WTC11 (cell line): ENCODE data around the gene ZNF283.

Experiments
- SOX15 ChIP-seq: fragments of 250-450 bp; sonication (Bioruptor Pico); IDR thresholded peaks from 2 replicates; pipeline ENCODE4 v1.9.0; 2021; ENCODE audit warnings: mild to moderate bottlenecking
- SP1 ChIP-seq: sonication (generic); formaldehyde crosslinking; conservative IDR thresholded peaks from 2 replicates; pipeline ENCODE4 v1.8.1; 2022; ENCODE audit warnings: missing genetic modification reagents
- TF ChIP-seq, protein P1 (sequence below): fragments of 200-600 bp; IDR thresholded peaks from 2 replicates; pipeline ENCODE4 v1.8.0; 2022; ENCODE audit warnings: antibody characterized with exemption

DNA sequence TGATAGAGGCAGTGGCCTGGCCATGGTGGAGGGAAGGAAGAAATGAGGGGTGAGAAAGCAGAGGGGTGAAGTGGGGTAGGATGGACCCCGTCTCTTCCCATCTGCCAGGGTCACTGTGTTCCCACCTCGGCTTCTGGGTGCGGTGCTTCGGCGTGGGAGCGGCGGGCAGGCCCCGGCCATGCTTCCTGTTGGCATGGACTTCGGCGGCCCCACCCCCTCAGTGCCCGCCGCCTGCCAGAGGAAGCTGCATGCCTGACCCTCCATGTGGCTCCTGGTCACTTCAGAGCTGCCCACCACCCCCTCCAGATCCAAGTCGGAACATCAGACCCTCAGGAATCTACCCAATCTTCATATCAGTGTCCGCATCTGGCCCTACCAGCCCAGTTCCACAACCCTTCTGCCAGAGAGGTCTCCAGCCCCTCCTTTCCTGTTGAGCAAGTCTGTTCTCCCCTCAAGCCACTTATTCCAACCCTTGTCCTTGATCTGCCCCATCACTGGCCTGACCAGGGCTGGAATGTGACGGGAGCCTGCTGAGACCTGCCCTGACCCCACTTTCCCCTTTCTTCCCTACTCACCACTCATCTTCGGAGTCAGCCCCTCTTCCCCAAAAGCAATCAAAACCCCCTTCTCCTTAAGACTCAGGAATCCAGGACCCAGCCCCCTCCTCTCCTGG lies 47.8 kb upstream of the ZNF283 start:
- TF ChIP-seq SP1 (CRISPR knock-in tag) (no peak), SOX15 (CRISPR knock-in tag) (no peak)
- TF ChIP-seq, protein P1, sequence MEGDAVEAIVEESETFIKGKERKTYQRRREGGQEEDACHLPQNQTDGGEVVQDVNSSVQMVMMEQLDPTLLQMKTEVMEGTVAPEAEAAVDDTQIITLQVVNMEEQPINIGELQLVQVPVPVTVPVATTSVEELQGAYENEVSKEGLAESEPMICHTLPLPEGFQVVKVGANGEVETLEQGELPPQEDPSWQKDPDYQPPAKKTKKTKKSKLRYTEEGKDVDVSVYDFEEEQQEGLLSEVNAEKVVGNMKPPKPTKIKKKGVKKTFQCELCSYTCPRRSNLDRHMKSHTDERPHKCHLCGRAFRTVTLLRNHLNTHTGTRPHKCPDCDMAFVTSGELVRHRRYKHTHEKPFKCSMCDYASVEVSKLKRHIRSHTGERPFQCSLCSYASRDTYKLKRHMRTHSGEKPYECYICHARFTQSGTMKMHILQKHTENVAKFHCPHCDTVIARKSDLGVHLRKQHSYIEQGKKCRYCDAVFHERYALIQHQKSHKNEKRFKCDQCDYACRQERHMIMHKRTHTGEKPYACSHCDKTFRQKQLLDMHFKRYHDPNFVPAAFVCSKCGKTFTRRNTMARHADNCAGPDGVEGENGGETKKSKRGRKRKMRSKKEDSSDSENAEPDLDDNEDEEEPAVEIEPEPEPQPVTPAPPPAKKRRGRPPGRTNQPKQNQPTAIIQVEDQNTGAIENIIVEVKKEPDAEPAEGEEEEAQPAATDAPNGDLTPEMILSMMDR, result no peak
